ENCODE results near the gene TBCB. TPM values are rescaled to one million over a fixed set of nuclear protein-coding genes. Genes with fewer than 3 reads are reported as not detected.

The TBCB gene
- total RNA-seq, 1 experiment from 2014 or later: 141 TPM

GRCh38 chr19:36100476-36100875 is 14.8 kb upstream of the TBCB start:
- RAD21 ChIA-PET (ENCODE audit: low non-redundant PET in 1 of 2, low total read pairs in 2 of 2, uncharacterized antibody in 2 of 2, unreplicated experiment in 2 of 2): no interaction called here
- Histone ChIP-seq H4K20me1 (ENCODE audit: insufficient read depth) (no peaks in the 10 kb centered on the region), H3K9me2 (ENCODE audit: insufficient read depth) (no peaks in the 10 kb centered on the region), H3K9ac (ENCODE audit: low read length) (no peak overlapping the region), H3K36me3 (ENCODE audit: control insufficient read depth in 1 of 2, insufficient read depth in 2 of 2, low read length in 2 of 2) (peaks cover 15 to 28% of the 10 kb centered on the region in 2 experiments; a peak in 3 of 4 replicates), H2AFZ (ENCODE audit: low read depth, low read length, poor library complexity, severe bottlenecking) (no peak overlapping the region), H3K27ac (ENCODE audit: low read depth, low read length) (no peak overlapping the region), H3K4me3 (replicated peaks in 1 of 2; ENCODE audit: low read depth in 1 of 2, low read length in 2 of 2) (no peak overlapping the region), H3K9me3 (ENCODE audit: control insufficient read depth in 1 of 2, insufficient read depth in 1 of 2, low read depth in 1 of 2, low read length in 2 of 2) (no peaks in the 10 kb centered on the region), H3K4me1 (ENCODE audit: control insufficient read depth in 1 of 2, insufficient read depth in 2 of 2, low read length in 2 of 2) (peaks cover 0 to 21% of the 10 kb centered on the region in 2 experiments; a peak in 2 of 4 replicates), H3K4me2 (ENCODE audit: low read length) (no peak overlapping the region), H3K79me2 (ENCODE audit: insufficient read depth, low read length) (no peaks in the 10 kb centered on the region), H3K27me3 (ENCODE audit: insufficient read depth, low read length) (no peaks in the 10 kb centered on the region)
- ATAC-seq (no peak), DNase-seq (ENCODE audit: low read depth, low spot score) (no peak)
- POLR2A ChIA-PET: no interaction called here
- no TSS peak for BruUV-seq (replicated peaks)
- no peak for TF ChIP-seq YY1 (IDR thresholded peaks at IDR 0.05; ENCODE audit: extremely low read depth, insufficient replicate concordance, low read depth, low read length)
- no peak for TF ChIP-seq EGR1 (IDR thresholded peaks at IDR 0.05; ENCODE audit: low read depth)
- no peak for TF ChIP-seq ELF1 (IDR thresholded peaks at IDR 0.05; ENCODE audit: borderline replicate concordance, low read depth)
- no peak for TF ChIP-seq TCF7L2 (IDR thresholded peaks at IDR 0.05; ENCODE audit: borderline replicate concordance, extremely low read depth, insufficient read depth, insufficient read length)
- TF ChIP-seq POLR2A (IDR thresholded peaks at IDR 0.05; ENCODE audit: borderline replicate concordance, extremely low read depth, insufficient read depth, insufficient read length): no peak
- TF ChIP-seq ZFX (IDR thresholded peaks at IDR 0.05): no peak
- TF ChIP-seq, protein P1, sequence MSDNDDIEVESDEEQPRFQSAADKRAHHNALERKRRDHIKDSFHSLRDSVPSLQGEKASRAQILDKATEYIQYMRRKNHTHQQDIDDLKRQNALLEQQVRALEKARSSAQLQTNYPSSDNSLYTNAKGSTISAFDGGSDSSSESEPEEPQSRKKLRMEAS (IDR thresholded peaks at IDR 0.05): no peak
- intact Hi-C loops (cut with micrococcal nuclease): no loop called here
- CTCF ChIA-PET: no interaction called here

DNA sequence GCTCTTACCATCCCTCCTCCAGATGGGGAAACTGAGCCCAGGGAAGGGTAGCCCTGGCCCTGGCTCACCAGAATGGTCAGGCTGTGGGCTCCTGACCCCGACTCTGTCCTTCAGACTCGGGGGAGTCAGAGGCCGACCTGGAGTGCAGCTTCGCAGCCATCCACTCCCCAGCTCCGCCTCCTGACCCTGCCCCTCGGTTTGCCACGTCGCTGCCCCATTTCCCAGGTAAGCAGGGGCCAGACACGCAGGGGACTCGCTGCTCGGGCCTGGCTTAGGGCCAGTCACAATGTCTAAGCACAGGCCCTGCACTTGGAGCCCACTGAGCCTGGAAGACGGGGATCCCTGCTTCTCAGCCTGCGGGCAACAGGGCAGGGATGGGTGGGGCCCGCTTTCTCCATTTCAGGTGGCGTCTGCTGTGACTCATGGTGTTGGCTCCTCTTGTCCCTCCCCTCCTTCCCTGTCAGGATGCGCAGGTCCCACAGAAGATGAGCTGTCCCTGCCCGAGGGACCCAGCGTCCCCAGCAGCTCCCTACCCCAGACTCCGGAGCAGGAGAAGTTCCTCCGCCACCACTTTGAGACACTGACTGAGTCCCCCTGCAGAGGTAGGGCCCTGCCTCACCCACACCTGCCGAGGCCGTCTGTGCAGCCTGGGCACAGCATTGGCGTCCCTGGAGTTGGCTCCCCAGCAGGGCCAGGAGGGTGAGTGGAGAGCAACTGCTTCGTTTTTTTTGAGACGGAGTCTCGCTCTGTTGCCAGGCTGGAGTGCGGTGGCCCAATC is 13.5 kb upstream of the TBCB start:
- Histone ChIP-seq H3K36me3 (ENCODE audit: control insufficient read depth in 1 of 2, insufficient read depth in 2 of 2, low read length in 2 of 2) (peaks cover 10 to 28% of the 10 kb centered on the region in 2 experiments; a peak in 3 of 4 replicates), H3K27me3 (ENCODE audit: insufficient read depth, low read length) (no peaks in the 10 kb centered on the region), H3K4me1 (ENCODE audit: control insufficient read depth in 1 of 2, insufficient read depth in 2 of 2, low read length in 2 of 2) (peaks cover 0 to 21% of the 10 kb centered on the region in 2 experiments; a peak in 2 of 4 replicates), H3K4me3 (replicated peaks in 1 of 2; ENCODE audit: low read depth in 1 of 2, low read length in 2 of 2) (no peak overlapping the region), H4K20me1 (ENCODE audit: insufficient read depth) (no peaks in the 10 kb centered on the region), H3K9me3 (ENCODE audit: control insufficient read depth in 1 of 2, insufficient read depth in 1 of 2, low read depth in 1 of 2, low read length in 2 of 2) (no peaks in the 10 kb centered on the region), H3K4me2 (ENCODE audit: low read length) (no peak overlapping the region), H2AFZ (ENCODE audit: low read depth, low read length, poor library complexity, severe bottlenecking) (no peak overlapping the region), H3K9ac (ENCODE audit: low read length) (no peak overlapping the region), H3K27ac (ENCODE audit: low read depth, low read length) (no peak overlapping the region), H3K9me2 (ENCODE audit: insufficient read depth) (no peaks in the 10 kb centered on the region), H3K79me2 (ENCODE audit: insufficient read depth, low read length) (no peaks in the 10 kb centered on the region)
- ChIA-PET RAD21 (ENCODE audit: low non-redundant PET in 1 of 2, low total read pairs in 2 of 2, uncharacterized antibody in 2 of 2, unreplicated experiment in 2 of 2) (no interaction called here), CTCF (no interaction called here), POLR2A (no interaction called here)
- no TSS peak for BruUV-seq (replicated peaks)
- ATAC-seq: no peak
- intact Hi-C loops (cut with micrococcal nuclease): no loop called here
- no peak for DNase-seq (ENCODE audit: low read depth, low spot score)
- TF ChIP-seq, protein P1 (IDR thresholded peaks at IDR 0.05): no peak
- TF ChIP-seq ZBTB33 (IDR thresholded peaks at IDR 0.05; ENCODE audit: extremely low read depth, insufficient replicate concordance, low read length) (no peak), EZH2phosphoT487 (IDR thresholded peaks at IDR 0.05; ENCODE audit: borderline replicate concordance) (no peak), ELF1 (IDR thresholded peaks at IDR 0.05; ENCODE audit: borderline replicate concordance, low read depth) (no peak), ATF3 (IDR thresholded peaks at IDR 0.05) (no peak), POLR2AphosphoS5 (IDR thresholded peaks at IDR 0.05; ENCODE audit: low read depth, low read length) (no peak), SP1 (IDR thresholded peaks at IDR 0.05; ENCODE audit: low read depth) (no peak), SIN3A (IDR thresholded peaks at IDR 0.05; ENCODE audit: low read depth) (no peak), POLR2A (IDR thresholded peaks at IDR 0.05; ENCODE audit: borderline replicate concordance, extremely low read depth, insufficient read depth, insufficient read length) (no peak)
- TF ChIP-seq, protein P2, sequence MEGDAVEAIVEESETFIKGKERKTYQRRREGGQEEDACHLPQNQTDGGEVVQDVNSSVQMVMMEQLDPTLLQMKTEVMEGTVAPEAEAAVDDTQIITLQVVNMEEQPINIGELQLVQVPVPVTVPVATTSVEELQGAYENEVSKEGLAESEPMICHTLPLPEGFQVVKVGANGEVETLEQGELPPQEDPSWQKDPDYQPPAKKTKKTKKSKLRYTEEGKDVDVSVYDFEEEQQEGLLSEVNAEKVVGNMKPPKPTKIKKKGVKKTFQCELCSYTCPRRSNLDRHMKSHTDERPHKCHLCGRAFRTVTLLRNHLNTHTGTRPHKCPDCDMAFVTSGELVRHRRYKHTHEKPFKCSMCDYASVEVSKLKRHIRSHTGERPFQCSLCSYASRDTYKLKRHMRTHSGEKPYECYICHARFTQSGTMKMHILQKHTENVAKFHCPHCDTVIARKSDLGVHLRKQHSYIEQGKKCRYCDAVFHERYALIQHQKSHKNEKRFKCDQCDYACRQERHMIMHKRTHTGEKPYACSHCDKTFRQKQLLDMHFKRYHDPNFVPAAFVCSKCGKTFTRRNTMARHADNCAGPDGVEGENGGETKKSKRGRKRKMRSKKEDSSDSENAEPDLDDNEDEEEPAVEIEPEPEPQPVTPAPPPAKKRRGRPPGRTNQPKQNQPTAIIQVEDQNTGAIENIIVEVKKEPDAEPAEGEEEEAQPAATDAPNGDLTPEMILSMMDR (IDR thresholded peaks at IDR 0.05 in 2 of 3, conservative IDR thresholded peaks at IDR 0.05 in 1 of 3; ENCODE audit: borderline replicate concordance in 1 of 3, insufficient read depth in 1 of 3, low read depth in 2 of 3, low read length in 2 of 3): no peak
